MM.1S (cell line): ENCODE results near the gene JAG2.

Experiments
- DNase-seq: peaks from one replicate; pipeline ENCODE4 v3.0.0-alpha.2; 2015
- H2AFZ ChIP-seq: fragments of 300-600 bp; sonication (generic); 2 replicates; pipeline ENCODE4 v1.6.0; 2016; ENCODE audit warnings: antibody characterized with exemption, low read length
- H3F3A ChIP-seq: fragments of 300-600 bp; sonication (generic); 2 replicates; pipeline ENCODE4 v1.6.1; 2016; ENCODE audit warnings: mild to moderate bottlenecking, antibody characterized with exemption, low read length, moderate library complexity, mixed read lengths; ENCODE audit not compliant: insufficient read depth
- H3K27ac ChIP-seq: fragments of 300-600 bp; sonication (generic); 2 replicates; pipeline ENCODE4 v1.5.1; 2016; ENCODE audit warnings: mild to moderate bottlenecking, low read length
- H3K27me3 ChIP-seq: fragments of 300-600 bp; sonication (generic); replicated peaks from 2 replicates; pipeline ENCODE4 v1.6.0; 2016; ENCODE audit warnings: low read length; ENCODE audit not compliant: insufficient read depth
- H3K36me3 ChIP-seq: fragments of 300-600 bp; sonication (generic); replicated peaks from 2 replicates; pipeline ENCODE4 v1.6.1; 2016; ENCODE audit warnings: mild to moderate bottlenecking, low read length, mixed read lengths; ENCODE audit not compliant: insufficient read depth
- H3K4me1 ChIP-seq: fragments of 300-600 bp; sonication (generic); 2 replicates; pipeline ENCODE4 v1.6.1; 2016; ENCODE audit warnings: low read length, mixed read lengths
- H3K4me2 ChIP-seq: fragments of 300-600 bp; sonication (generic); 2 replicates; pipeline ENCODE4 v1.6.0; 2016; ENCODE audit warnings: low read depth, low read length
- H3K4me3 ChIP-seq: fragments of 300-600 bp; sonication (generic); 2 replicates; pipeline ENCODE4 v1.5.1; 2016; ENCODE audit warnings: low read length, mixed read lengths
- H3K79me2 ChIP-seq: fragments of 300-600 bp; sonication (generic); 2 replicates; pipeline ENCODE4 v1.6.1; 2016; ENCODE audit warnings: mixed run types, low read length, mixed read lengths
- H3K9ac ChIP-seq: fragments of 300-600 bp; sonication (generic); 2 replicates; pipeline ENCODE4 v1.6.1; 2016; ENCODE audit warnings: low read length, mixed read lengths
- H3K9me2 ChIP-seq: fragments of 300-600 bp; sonication (generic); replicated peaks from 2 replicates; pipeline ENCODE4 v1.6.1; 2016; ENCODE audit warnings: mild to moderate bottlenecking, low read length, mixed read lengths; ENCODE audit not compliant: insufficient read depth
- H3K9me3 ChIP-seq: fragments of 300-600 bp; sonication (generic); replicated peaks from 2 replicates; pipeline ENCODE4 v1.6.1; 2016; ENCODE audit warnings: mild to moderate bottlenecking, low read length, mixed read lengths; ENCODE audit not compliant: insufficient read depth
- H4K20me1 ChIP-seq: fragments of 300-600 bp; sonication (generic); 2 replicates; pipeline ENCODE4 v1.6.1; 2016; ENCODE audit warnings: mild to moderate bottlenecking, low read length, moderate library complexity, mixed read lengths; ENCODE audit not compliant: insufficient read depth
- EZH2 ChIP-seq: fragments of 300-600 bp; sonication (generic); optimal IDR thresholded peaks from 2 replicates; pipeline ENCODE3; 2017; ENCODE audit warnings: low read depth, mild to moderate bottlenecking, antibody characterized with exemption, low read length, mixed read lengths
- EZH2phosphoT487 ChIP-seq: fragments of 300-600 bp; sonication (generic); IDR thresholded peaks from 2 replicates; pipeline ENCODE4 v1.6.1; 2018; ENCODE audit warnings: antibody characterized with exemption, low read length
- TF ChIP-seq, protein P1 (sequence below): fragments of 300-600 bp; sonication (generic); IDR thresholded peaks from 2 replicates; pipeline ENCODE4 v1.5.1; 2016; ENCODE audit warnings: antibody characterized with exemption, low read length, mixed read lengths

The JAG2 gene

DNA sequence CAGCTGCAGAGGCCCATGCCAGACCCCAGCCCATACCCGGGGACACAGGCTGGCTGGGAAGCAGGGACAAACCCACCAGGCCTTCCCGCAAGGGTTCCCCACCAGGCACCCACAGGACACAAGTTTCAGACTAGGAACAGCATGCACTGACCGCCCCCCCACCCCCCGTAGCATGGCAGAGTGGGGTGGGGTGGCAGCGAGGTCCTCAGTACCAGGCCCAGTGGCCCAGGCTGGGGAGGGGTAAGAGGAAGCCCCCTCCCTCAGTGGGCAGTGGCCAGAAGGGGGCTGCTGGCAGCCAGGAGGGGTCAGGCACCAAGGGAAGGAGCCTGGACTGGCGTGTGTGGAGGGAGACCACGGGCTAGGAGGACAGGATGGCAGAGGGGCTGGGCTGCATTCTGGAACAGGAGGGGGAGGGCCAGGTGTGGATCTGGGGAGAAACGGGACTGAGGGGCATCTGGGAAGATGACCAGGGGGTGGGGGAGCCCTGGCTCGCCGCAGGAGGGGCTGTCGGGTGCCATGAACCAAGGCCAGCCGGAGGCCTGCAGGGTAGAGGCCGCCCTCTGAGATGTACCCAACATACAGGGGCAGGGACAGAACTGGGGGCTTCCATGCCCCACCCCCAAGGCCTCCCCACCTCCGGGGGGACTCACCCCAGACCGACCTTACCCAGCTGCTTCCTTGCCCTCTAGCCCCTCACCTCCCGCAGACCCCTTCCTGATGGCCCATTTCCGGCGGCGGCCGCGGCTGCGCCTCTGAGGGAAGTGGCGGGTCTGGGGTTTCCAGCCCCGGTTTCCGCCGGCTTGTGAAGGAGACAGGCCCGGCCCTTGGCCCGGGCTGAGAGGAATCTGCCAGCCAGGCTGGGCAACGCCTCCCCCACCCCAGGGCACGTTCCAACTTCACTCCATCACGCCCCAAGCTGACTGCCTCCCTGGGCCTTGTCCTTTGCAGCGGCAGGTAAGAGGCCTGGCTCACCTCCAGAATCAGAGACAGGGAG, 5.6 kb upstream of the JAG2 start:
- no peak for DNase-seq
- Histone ChIP-seq H3K4me1 (no peaks in the 10 kb centered on the region), H3F3A (no peaks in the 10 kb centered on the region), H3K4me2 (no peak overlapping the region), H3K9me3 (no peaks in the 10 kb centered on the region), H3K27me3 (peaks cover 10% of the 10 kb centered on the region; the same call in 1 of the 2 replicates), H3K79me2 (no peaks in the 10 kb centered on the region), H3K27ac (no peak overlapping the region), H2AFZ (no peak overlapping the region), H3K36me3 (no peaks in the 10 kb centered on the region), H3K9me2 (no peaks in the 10 kb centered on the region), H4K20me1 (no peaks in the 10 kb centered on the region), H3K4me3 (no peak overlapping the region), H3K9ac (no peak overlapping the region)
- TF ChIP-seq EZH2phosphoT487, result no peak
- no peak for TF ChIP-seq EZH2
- TF ChIP-seq, protein P1, sequence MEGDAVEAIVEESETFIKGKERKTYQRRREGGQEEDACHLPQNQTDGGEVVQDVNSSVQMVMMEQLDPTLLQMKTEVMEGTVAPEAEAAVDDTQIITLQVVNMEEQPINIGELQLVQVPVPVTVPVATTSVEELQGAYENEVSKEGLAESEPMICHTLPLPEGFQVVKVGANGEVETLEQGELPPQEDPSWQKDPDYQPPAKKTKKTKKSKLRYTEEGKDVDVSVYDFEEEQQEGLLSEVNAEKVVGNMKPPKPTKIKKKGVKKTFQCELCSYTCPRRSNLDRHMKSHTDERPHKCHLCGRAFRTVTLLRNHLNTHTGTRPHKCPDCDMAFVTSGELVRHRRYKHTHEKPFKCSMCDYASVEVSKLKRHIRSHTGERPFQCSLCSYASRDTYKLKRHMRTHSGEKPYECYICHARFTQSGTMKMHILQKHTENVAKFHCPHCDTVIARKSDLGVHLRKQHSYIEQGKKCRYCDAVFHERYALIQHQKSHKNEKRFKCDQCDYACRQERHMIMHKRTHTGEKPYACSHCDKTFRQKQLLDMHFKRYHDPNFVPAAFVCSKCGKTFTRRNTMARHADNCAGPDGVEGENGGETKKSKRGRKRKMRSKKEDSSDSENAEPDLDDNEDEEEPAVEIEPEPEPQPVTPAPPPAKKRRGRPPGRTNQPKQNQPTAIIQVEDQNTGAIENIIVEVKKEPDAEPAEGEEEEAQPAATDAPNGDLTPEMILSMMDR, result no peak

DNA sequence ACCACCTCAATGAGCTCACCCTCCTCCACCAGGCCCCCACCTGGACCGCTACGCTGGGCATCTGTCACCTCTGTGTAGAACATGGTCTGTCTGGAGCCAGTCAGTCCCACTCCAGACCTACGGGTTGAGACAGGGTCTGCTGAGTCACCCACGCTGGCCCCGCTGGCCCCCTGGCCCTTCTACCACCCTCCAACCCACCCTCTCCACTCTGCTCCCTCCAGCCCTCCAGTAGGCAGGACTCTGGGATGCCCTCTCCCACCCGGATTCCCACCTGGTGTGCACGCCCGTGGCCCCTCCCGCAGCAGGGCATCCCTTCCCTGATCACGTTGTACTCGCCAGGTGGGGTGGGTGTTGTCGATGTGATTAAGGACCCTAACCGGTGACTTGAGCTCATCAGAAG, 4.6 kb upstream of the JAG2 start:
- no peak for DNase-seq
- no peaks in the 10 kb centered on the region for H3K9me3 ChIP-seq
- no peaks in the 10 kb centered on the region for H3K36me3 ChIP-seq
- no peak overlapping the region for H3K9ac ChIP-seq
- H3K4me2 ChIP-seq, result no peak overlapping the region
- no peak overlapping the region for H2AFZ ChIP-seq
- H3K4me3 ChIP-seq, result no peak overlapping the region
- no peak overlapping the region for H3K27ac ChIP-seq
- no peaks in the 10 kb centered on the region for H3K4me1 ChIP-seq
- H3F3A ChIP-seq, result no peaks in the 10 kb centered on the region
- H4K20me1 ChIP-seq, result no peaks in the 10 kb centered on the region
- no peaks in the 10 kb centered on the region for H3K9me2 ChIP-seq
- no peak for TF ChIP-seq EZH2
- H3K27me3 ChIP-seq, result peaks cover 12% of the 10 kb centered on the region; the same call in 1 of the 2 replicates
- no peaks in the 10 kb centered on the region for H3K79me2 ChIP-seq

DNA sequence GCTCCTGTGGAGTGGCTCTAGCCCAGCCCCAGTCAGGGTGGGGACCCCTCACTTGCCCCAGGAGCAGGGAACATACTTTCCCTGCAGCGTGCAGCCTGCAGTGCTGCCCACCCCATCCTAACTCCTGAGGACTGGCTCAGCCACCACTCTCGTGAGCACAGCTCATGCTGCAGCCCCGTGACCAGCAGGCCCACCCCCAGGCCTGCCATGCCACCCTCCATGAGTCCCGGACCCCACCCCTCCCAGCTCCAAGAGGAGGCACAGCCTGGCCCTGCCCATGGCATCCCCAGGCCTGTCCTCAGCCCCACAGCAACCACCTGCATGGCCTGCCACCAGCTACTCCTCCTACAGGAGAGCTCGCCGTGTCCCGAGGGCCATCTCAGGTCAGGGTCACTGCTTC, 3.9 kb upstream of the JAG2 start:
- H3K27ac ChIP-seq, result no peak overlapping the region
- no peaks in the 10 kb centered on the region for H4K20me1 ChIP-seq
- no peaks in the 10 kb centered on the region for H3K9me2 ChIP-seq
- H3F3A ChIP-seq, result no peaks in the 10 kb centered on the region
- no peak overlapping the region for H3K4me3 ChIP-seq
- H3K4me1 ChIP-seq, result no peaks in the 10 kb centered on the region
- TF ChIP-seq, protein P1, result no peak
- TF ChIP-seq EZH2phosphoT487, result no peak
- no peak for TF ChIP-seq EZH2
- no peaks in the 10 kb centered on the region for H3K36me3 ChIP-seq
- H3K9ac ChIP-seq, result no peak overlapping the region
- H2AFZ ChIP-seq, result no peak overlapping the region
- DNase-seq, result no peak
- H3K4me2 ChIP-seq, result no peak overlapping the region
- no peaks in the 10 kb centered on the region for H3K9me3 ChIP-seq
- H3K79me2 ChIP-seq, result no peaks in the 10 kb centered on the region
- peaks cover 12% of the 10 kb centered on the region; the same call in 1 of the 2 replicates for H3K27me3 ChIP-seq
